ENCODE results near the gene TOX4.

DNA sequence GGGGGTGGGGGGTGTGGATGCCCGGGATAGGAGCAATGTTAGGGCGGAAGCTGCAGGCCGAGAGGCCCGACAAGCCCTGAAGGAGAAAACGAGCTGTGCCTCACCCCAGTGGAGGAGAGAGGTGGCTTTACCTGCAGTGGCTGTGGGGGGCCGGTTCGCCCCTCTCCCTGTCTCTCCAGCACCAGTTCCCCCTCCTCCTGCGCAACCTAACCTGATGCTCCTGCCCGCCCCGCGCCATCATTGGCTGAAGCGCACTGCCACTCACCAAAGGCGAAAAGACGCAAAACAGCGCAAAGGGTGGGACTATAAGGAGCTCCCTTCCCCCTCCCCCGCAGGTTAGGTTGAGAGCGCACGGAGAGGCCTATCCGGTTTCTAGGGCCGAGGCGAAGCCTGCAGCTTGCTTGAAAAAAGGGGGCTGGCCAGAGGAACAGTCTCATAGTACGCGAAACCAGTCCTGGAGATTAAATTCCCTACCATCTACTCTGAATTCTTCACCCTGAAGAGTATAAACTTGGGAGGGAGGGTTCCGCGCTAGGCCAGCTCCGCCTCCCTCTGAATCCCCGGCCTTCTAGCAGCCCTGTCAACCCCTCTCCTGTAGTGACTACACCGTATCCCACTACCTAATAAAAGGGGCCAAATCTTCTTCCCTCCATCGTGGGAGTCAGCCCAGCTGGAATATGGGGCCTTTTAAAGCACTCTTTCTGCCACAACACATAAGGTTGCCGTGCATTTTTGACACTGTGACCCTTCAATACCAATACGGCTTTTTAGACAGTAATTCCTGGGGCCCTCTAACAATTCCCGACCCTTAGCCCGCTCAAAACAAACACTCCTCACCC lies 39.7 kb upstream of the TOX4 start:
- TF ChIP-seq, protein P1, sequence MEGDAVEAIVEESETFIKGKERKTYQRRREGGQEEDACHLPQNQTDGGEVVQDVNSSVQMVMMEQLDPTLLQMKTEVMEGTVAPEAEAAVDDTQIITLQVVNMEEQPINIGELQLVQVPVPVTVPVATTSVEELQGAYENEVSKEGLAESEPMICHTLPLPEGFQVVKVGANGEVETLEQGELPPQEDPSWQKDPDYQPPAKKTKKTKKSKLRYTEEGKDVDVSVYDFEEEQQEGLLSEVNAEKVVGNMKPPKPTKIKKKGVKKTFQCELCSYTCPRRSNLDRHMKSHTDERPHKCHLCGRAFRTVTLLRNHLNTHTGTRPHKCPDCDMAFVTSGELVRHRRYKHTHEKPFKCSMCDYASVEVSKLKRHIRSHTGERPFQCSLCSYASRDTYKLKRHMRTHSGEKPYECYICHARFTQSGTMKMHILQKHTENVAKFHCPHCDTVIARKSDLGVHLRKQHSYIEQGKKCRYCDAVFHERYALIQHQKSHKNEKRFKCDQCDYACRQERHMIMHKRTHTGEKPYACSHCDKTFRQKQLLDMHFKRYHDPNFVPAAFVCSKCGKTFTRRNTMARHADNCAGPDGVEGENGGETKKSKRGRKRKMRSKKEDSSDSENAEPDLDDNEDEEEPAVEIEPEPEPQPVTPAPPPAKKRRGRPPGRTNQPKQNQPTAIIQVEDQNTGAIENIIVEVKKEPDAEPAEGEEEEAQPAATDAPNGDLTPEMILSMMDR (IDR thresholded peaks at IDR 0.05; ENCODE audit: insufficient read depth, low read length, poor library complexity, severe bottlenecking): no peak
- no peak for TF ChIP-seq EZH2phosphoT487 (conservative IDR thresholded peaks at IDR 0.05; ENCODE audit: low read length)
